GM23248 (cell line): ENCODE data around the gene ANXA3. TPM values are rescaled to one million over a fixed set of nuclear protein-coding genes. Genes with fewer than 3 reads are reported as not detected.
"Not testable (repeated sequence)": the region's sequence is repeated elsewhere in the genome, so short reads cannot be mapped to it uniquely, and the experiment has no call there.

ENCODE experiments used
- DNase-seq: peaks from one replicate; pipeline ENCODE4 v3.0.0-alpha.2; 2015
- H2AFZ ChIP-seq: fragments of 200-600 bp; sonication (generic); 2 replicates; pipeline ENCODE4 v1.6.1; 2016; ENCODE audit warnings: antibody characterized with exemption
- H3F3A ChIP-seq: fragments of 200-600 bp; sonication (generic); 2 replicates; pipeline ENCODE4 v1.6.1; 2016; ENCODE audit warnings: mild to moderate bottlenecking, antibody characterized with exemption, mixed run types; ENCODE audit not compliant: insufficient read depth
- H3K27ac ChIP-seq: fragments of 200-600 bp; sonication (generic); 2 replicates; pipeline ENCODE4 v1.5.1; 2016; ENCODE audit warnings: mild to moderate bottlenecking
- H3K27me3 ChIP-seq: fragments of 200-600 bp; sonication (generic); replicated peaks from 2 replicates; pipeline ENCODE4 v1.6.1; 2016; ENCODE audit warnings: mild to moderate bottlenecking; ENCODE audit not compliant: insufficient read depth
- H3K36me3 ChIP-seq: fragments of 200-600 bp; sonication (generic); 2 replicates; pipeline ENCODE4 v1.6.1; 2016; ENCODE audit warnings: low read depth, mild to moderate bottlenecking
- H3K4me1 ChIP-seq: fragments of 200-600 bp; sonication (generic); 2 replicates; pipeline ENCODE4 v1.6.1; 2016; ENCODE audit warnings: mild to moderate bottlenecking; ENCODE audit not compliant: insufficient read depth
- H3K4me2 ChIP-seq: fragments of 200-600 bp; sonication (generic); one replicate; pipeline ENCODE4 v1.6.1; 2016; ENCODE audit warnings: mild to moderate bottlenecking; ENCODE audit not compliant: unreplicated experiment
- H3K4me3 ChIP-seq: fragments of 200-600 bp; sonication (generic); 2 replicates; pipeline ENCODE4 v1.5.1; 2016; ENCODE audit warnings: mild to moderate bottlenecking
- H3K79me2 ChIP-seq: fragments of 200-600 bp; sonication (generic); 2 replicates; pipeline ENCODE4 v1.6.1; 2016; ENCODE audit warnings: mild to moderate bottlenecking; ENCODE audit not compliant: insufficient read depth
- H3K9ac ChIP-seq: fragments of 200-600 bp; sonication (generic); 2 replicates; pipeline ENCODE4 v1.6.1; 2016; ENCODE audit warnings: mild to moderate bottlenecking
- H3K9me2 ChIP-seq: fragments of 200-600 bp; sonication (generic); 2 replicates; pipeline ENCODE4 v1.6.1; 2016; ENCODE audit warnings: mixed run types, mild to moderate bottlenecking, moderate library complexity; ENCODE audit not compliant: insufficient read depth
- H3K9me3 ChIP-seq: fragments of 200-600 bp; sonication (generic); one replicate; pipeline ENCODE4 v1.6.1; 2017; ENCODE audit warnings: low read depth
- H4K20me1 ChIP-seq: fragments of 200-600 bp; sonication (generic); 2 replicates; pipeline ENCODE4 v1.6.0; 2016; ENCODE audit not compliant: insufficient read depth
- EZH2 ChIP-seq: fragments of 200-600 bp; sonication (generic); IDR thresholded peaks from 2 replicates; pipeline ENCODE4 v1.6.1; 2018; ENCODE audit warnings: antibody characterized with exemption, mild to moderate bottlenecking; ENCODE audit not compliant: insufficient read depth, poor library complexity, severe bottlenecking
- EZH2phosphoT487 ChIP-seq: fragments of 200-600 bp; sonication (generic); IDR thresholded peaks from 2 replicates; pipeline ENCODE4 v1.6.1; 2018; ENCODE audit warnings: antibody characterized with exemption, moderate library complexity, mild to moderate bottlenecking, low read depth; ENCODE audit not compliant: insufficient read depth
- WGBS, 2 experiments: methylation state at CpG; one replicate each; pipeline ENCODE4 v1.1.6; 2015 to 2017; ENCODE audit warnings: low lambda C conversion rate in 2 of 2, low coverage in 1 of 2; ENCODE audit errors: missing lambda C conversion rate in 2 of 2; 5-methylcytosine and 5-hydroxymethylcytosine counted together
- in situ Hi-C: fragments of 300-500 bp; cut with MboI; formaldehyde crosslinking; loops from 2 replicates; pipeline ENCODE4 v1.15.0; 2020
- polyA plus RNA-seq: library from polyadenylated mRNA; unstranded; fragments of >200 nt; fragmentation: Nextera tagmentation; extraction: Ambion mirVana; gene quantifications from 2 replicates; pipeline ENCODE4 v1.2.1, GENCODE V29; 2016
- total RNA-seq: library from RNA; depleted of rRNA; stranded (reverse); fragments of >200 nt; shearing (Covaris generic); gene quantifications from 2 replicates; pipeline ENCODE4 v1.2.3, GENCODE V29; 2014

Gene ANXA3
- total and polyA plus RNA-seq, 2 experiments from 2014 or later: 2.8 to 3.6 TPM

DNA sequence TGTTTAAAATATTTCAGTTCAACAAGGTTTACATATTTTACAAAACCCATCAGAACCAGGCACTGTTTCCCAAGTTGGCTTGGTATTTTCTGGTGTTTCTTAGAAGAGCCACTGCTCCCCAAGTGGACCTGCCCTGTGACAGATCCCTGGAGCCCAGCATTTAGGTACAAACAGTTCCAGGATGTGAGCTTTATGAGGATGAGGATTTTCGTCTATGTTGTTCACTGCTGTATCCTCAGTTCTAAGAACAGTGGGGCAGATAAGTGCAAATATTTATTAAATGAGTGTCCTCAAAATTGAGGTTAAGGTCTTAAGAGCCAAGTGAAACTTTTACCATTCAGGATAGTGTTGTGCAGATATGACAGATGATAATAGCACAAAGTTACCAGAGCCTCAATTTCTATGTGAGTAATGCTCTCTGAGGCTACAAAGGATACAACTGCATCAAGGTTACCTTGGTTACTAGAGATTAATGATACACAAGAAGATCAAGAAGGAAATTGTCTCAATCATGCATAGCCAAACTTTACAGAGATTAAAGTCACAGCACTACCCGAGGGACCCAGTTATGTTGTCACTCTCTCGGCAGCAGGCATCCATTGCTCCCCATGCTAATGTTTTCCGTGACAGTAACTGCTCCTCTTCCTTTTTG is 37.5 kb downstream of the ANXA3 start:
- H4K20me1 ChIP-seq: no peaks in the 10 kb centered on the region
- 59 to 60% methylated on average over 4 of the region's 4 CpGs for WGBS, 2 experiments
- in situ Hi-C loops: no loop called here
- no peak for DNase-seq
- H3K36me3 ChIP-seq: no peaks in the 10 kb centered on the region
- no peak overlapping the region for H3K4me2 ChIP-seq
- no peaks in the 10 kb centered on the region for H3K79me2 ChIP-seq
- no peaks in the 10 kb centered on the region for H3K9me2 ChIP-seq
- H3K9ac ChIP-seq: no peak overlapping the region
- no peak overlapping the region for H3K4me3 ChIP-seq
- H3K9me3 ChIP-seq: no peaks in the 10 kb centered on the region
- TF ChIP-seq EZH2 (no peak), EZH2phosphoT487 (no peak)
- H3K4me1 ChIP-seq: peaks cover 22% of the 10 kb centered on the region
- no peaks in the 10 kb centered on the region for H3K27me3 ChIP-seq
- peaks cover 16% of the 10 kb centered on the region for H3F3A ChIP-seq
- H3K27ac ChIP-seq: no peak overlapping the region
- no peak overlapping the region for H2AFZ ChIP-seq

- no peak overlapping the region for H3K27ac ChIP-seq
- TF ChIP-seq EZH2phosphoT487 (no peak), EZH2 (no peak)
- no peaks in the 10 kb centered on the region for H3K36me3 ChIP-seq
- 28 to 29% methylated on average over 2 of the region's 2 CpGs for WGBS, 2 experiments
- no peaks in the 10 kb centered on the region for H3K9me2 ChIP-seq
- no peak overlapping the region for H3K4me3 ChIP-seq
- no peak overlapping the region for H3K9ac ChIP-seq
- no peaks in the 10 kb centered on the region for H3K27me3 ChIP-seq
- H3F3A ChIP-seq: no peaks in the 10 kb centered on the region
- peaks cover 12% of the 10 kb centered on the region for H3K4me1 ChIP-seq
- no peaks in the 10 kb centered on the region for H4K20me1 ChIP-seq
- in situ Hi-C loops: no loop called here
- H2AFZ ChIP-seq: peak overlapping the region; percentile 28; the same call in 1 of the 2 replicates
- no peaks in the 10 kb centered on the region for H3K79me2 ChIP-seq
- DNase-seq: peak; percentile 13
- H3K9me3 ChIP-seq: no peaks in the 10 kb centered on the region
- H3K4me2 ChIP-seq: no peak overlapping the region
These were observed 39.8 kb downstream of the ANXA3 start for GRCh38 chr4:78591404-78591803.

- Histone ChIP-seq H3F3A (no peaks in the 10 kb centered on the region), H3K27me3 (no peaks in the 10 kb centered on the region), H3K9me3 (no peaks in the 10 kb centered on the region), H3K4me1 (peaks cover 12% of the 10 kb centered on the region), H4K20me1 (no peaks in the 10 kb centered on the region), H3K79me2 (no peaks in the 10 kb centered on the region), H3K36me3 (no peaks in the 10 kb centered on the region), H3K9ac (no peak overlapping the region), H3K4me3 (no peak overlapping the region), H3K9me2 (no peaks in the 10 kb centered on the region), H3K4me2 (no peak overlapping the region), H3K27ac (no peak overlapping the region), H2AFZ (no peak overlapping the region)
- in situ Hi-C loops: no loop called here
- no peak for TF ChIP-seq EZH2phosphoT487
- TF ChIP-seq EZH2: no peak
- 92 to 93% methylated on average over 3 of the region's 3 CpGs for WGBS, 2 experiments
- DNase-seq: peak; percentile 16
These were observed 40.7 kb downstream of the ANXA3 start for GRCh38 chr4:78592088-78592783.

DNA sequence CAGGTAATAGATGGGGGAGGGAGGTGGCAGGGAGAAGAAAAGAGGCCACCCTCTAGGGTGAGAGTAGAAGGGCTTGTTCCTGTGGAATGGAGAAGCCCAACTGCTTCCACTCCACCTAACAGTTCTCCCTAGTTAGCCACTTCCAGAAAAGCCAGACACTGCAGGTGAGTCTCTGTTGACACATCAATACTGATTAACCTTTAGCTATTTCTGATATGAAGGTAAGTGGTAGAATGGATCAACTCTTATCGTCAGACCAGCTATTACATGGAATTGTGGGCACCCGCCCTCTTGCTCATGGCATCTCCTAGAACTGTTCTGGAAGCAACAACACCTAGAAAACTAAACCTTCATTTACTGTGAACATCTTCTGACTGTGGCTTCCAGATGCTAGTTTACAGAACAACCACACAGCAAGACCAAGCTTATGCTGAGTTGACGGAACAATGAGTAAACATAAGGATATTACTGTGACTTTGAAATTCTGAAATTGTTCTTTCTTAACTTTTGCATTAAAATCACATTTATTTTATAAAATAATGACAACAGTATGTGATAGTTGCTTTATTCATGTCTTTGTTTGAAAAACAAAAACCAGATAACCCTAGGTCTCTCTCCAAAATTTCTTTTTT is 44.7 kb downstream of the ANXA3 start:
- Histone ChIP-seq H3K4me3 (no peak overlapping the region), H3K36me3 (no peaks in the 10 kb centered on the region), H3K27ac (no peak overlapping the region), H3K27me3 (no peaks in the 10 kb centered on the region), H3K9ac (no peak overlapping the region), H3K9me3 (no peaks in the 10 kb centered on the region), H3K4me1 (peaks cover 10% of the 10 kb centered on the region), H3K4me2 (no peak overlapping the region), H2AFZ (no peak overlapping the region), H3K9me2 (no peaks in the 10 kb centered on the region), H3F3A (no peaks in the 10 kb centered on the region), H3K79me2 (no peaks in the 10 kb centered on the region), H4K20me1 (no peaks in the 10 kb centered on the region)
- TF ChIP-seq EZH2phosphoT487: no peak
- 97 to 99% methylated on average over 3 of the region's 3 CpGs for WGBS, 2 experiments
- no peak for DNase-seq
- in situ Hi-C loops: no loop called here

DNA sequence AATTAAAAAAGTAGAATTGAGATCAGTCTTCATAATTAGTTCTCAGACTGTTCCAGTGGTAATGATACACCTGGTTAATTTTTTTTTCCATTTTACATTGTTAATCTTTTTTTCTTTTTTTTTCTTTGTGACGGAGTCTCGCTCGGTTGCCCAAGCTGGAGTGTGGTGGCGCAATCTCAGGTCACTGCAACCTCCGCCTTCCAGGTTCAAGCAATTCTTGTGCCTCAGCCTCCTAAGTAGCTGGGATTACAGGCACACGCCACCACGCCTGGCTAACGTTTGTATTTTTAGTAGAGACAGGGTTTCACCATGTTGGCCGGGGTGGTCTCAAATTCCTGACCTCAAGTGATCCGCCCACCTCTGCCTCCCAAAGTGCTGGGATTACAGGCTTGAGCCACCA is 46.9 kb downstream of the ANXA3 start:
- H2AFZ ChIP-seq, H3K4me3 ChIP-seq, H4K20me1 ChIP-seq, in situ Hi-C loops, H3K36me3 ChIP-seq, H3F3A ChIP-seq, H3K9ac ChIP-seq, H3K9me3 ChIP-seq, H3K27me3 ChIP-seq, DNase-seq, H3K4me1 ChIP-seq, H3K4me2 ChIP-seq, H3K27ac ChIP-seq, H3K79me2 ChIP-seq, H3K9me2 ChIP-seq: not testable (repeated sequence)
- 90 to 95% methylated on average over 10 of the region's 10 CpGs for WGBS, 2 experiments
